ENCODE measurements around the gene CIITA. TPM values are rescaled to one million over a fixed set of nuclear protein-coding genes. Genes with fewer than 3 reads are reported as not detected.

Gene CIITA
- total RNA-seq, 1 experiment from 2014 or later = 0.26 TPM

- Mint-ChIP-seq H3K9me3 (no peaks in the 10 kb centered on the region), H3K36me3 (no peaks in the 10 kb centered on the region), H3K4me1 (peaks cover 8% of the 10 kb centered on the region), H3K27me3 (ENCODE audit: low read depth) (peaks cover 4% of the 10 kb centered on the region; the same call in 1 of the 2 replicates), H3K4me3 (no peak overlapping the region), H3K27ac (no peak overlapping the region)
- DNase-seq (ENCODE audit: low spot score) = no peak
- ATAC-seq = no peak
- TF ChIP-seq CDX4 (CRISPR knock-in tag; IDR thresholded peaks at IDR 0.05; ENCODE audit: borderline replicate concordance) (no peak), JUN (CRISPR knock-in tag; IDR thresholded peaks at IDR 0.05) (no peak), ARID4B (CRISPR knock-in tag; IDR thresholded peaks at IDR 0.05; ENCODE audit: borderline replicate concordance) (no peak), NR1H2 (CRISPR knock-in tag; IDR thresholded peaks at IDR 0.05) (no peak), ZNF263 (CRISPR knock-in tag; IDR thresholded peaks at IDR 0.05; ENCODE audit: low read depth) (no peak), CREM (CRISPR knock-in tag; IDR thresholded peaks at IDR 0.05) (no peak), ZBTB43 (CRISPR knock-in tag; IDR thresholded peaks at IDR 0.05) (no peak), AFF4 (CRISPR knock-in tag; IDR thresholded peaks at IDR 0.05; ENCODE audit: borderline replicate concordance) (no peak), ZNF671 (CRISPR knock-in tag; IDR thresholded peaks at IDR 0.05) (no peak), CBFB (CRISPR knock-in tag; IDR thresholded peaks at IDR 0.05; ENCODE audit: low read depth) (no peak), IRF2 (CRISPR knock-in tag; IDR thresholded peaks at IDR 0.05; ENCODE audit: borderline replicate concordance, low read depth) (no peak), NFATC4 (CRISPR knock-in tag; IDR thresholded peaks at IDR 0.05) (no peak), RORB (CRISPR knock-in tag; IDR thresholded peaks at IDR 0.05) (no peak), RELA (CRISPR knock-in tag; IDR thresholded peaks at IDR 0.05; ENCODE audit: borderline replicate concordance) (no peak), USF1 (CRISPR knock-in tag; IDR thresholded peaks at IDR 0.05) (no peak), NFE2L1 (CRISPR knock-in tag; IDR thresholded peaks at IDR 0.05) (no peak), CTCF (IDR thresholded peaks at IDR 0.05) (no peak), ZNF396 (CRISPR knock-in tag; IDR thresholded peaks at IDR 0.05; ENCODE audit: borderline replicate concordance) (no peak), IRF1 (CRISPR knock-in tag; IDR thresholded peaks at IDR 0.05) (no peak)
- CTCF ChIA-PET = no interaction called here
- POLR2A ChIA-PET = no interaction called here
These were observed 20.1 kb downstream of the CIITA start for GRCh38 chr16:10897134-10897533.
